Activated T-cell treated with anti-CD3 and anti-CD28 coated beads for 48 hours (primary cell): ENCODE measurements around the gene SRD5A3.

Experiments
- DNase-seq: peaks from one replicate; pipeline ENCODE4 v3.0.0-alpha.2; 2020; ENCODE audit warnings: low read depth

Gene SRD5A3

DNA sequence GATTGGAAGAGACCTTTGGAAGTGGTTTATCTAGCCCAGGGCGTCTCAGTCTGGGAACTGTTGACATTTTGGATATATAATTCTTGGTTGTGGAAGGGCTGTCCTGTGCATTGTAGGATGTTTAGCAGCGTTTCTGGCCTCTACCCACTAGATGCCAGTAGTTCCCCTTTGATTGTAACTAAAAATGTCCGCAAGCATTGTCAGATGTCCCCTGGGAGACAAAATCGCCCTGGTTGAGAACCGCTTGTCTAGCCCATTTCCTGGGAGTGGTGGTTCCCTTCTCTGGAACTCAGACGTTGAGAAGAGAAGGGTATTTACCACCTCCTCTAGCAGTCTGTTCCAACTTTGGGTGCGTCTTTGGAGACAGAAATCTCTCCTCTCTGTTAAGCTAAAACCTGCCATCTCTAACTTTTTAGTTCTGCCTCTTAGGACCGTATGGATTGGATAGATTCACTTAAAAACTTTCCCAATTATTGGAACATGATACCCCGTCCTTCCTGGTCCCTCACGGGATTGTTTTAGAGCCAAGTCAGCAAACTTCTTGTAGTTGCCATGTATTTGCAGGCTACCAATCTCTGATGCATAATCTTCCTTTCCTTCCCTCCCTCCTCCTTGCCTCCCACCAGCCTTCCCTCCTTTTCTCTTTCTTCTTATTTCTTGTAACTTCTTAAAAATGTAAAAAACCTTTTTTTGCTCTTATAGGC lies 63.6 kb downstream of the SRD5A3 start:
- DNase-seq = no peak

DNA sequence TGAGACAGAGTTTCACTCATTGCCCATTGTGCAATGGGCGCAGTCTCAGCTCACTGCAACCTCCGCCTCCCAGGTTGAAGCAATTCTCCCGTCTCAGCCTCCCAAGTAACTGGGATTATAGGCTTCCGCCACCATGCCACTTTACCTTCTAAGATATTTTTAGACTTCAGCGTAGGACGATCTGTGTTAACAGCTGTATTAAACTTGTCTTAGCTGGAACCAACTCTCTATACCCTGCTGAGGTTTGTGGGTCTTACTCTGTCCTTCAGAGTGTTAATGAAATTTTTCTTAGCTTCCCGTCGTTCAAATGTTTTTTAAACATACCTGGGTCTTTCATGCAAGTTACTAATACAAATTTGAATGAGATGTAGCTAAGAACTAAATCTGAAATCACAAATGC lies 64.4 kb downstream of the SRD5A3 start:
- DNase-seq = no peak

DNA sequence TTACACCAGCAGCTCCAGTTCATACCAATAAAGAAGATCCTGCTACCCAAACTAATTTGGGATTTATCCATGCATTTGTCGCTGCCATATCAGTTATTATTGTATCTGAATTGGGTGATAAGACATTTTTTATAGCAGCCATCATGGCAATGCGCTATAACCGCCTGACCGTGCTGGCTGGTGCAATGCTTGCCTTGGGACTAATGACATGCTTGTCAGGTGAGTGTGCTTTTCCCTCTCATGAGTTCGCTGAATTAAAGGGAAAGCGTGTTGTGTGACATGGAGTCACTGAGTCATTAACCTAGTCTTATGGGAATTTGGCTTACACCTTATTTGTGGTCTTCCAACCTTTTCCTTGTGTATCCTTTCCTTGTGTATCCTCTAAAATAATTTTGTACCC lies 65.6 kb downstream of the SRD5A3 start:
- no peak for DNase-seq

DNA sequence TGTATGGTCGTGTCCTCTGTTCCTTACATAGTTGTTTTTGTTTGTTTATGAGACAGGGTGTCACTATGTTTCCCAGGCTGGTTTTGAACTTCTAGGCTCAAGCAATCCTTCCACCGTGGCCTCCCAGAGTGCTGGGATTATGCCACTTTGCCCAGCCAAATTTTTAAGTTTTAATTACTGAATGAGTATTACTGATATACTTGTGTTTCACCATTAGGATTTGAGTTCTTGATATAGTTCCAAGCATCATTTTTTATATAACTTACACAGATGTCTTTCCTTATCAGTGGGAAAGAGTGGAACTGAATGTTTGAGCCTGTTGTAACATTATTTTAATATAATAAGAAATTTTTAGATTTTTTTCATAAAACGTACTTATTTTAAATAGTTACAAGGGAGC lies 70.1 kb downstream of the SRD5A3 start:
- DNase-seq = no peak
